Stimulated activated CD4-positive, alpha-beta T cell treated with anti-CD3 and anti-CD28 coated beads, Interleukin-2, amount 100 ng/mL, for 4 hours (primary cell): ENCODE data around the gene ERF.
A peak's percentile ranks its signal among the peaks of the same experiment; 100 is the strongest.
"Not testable (repeated sequence)": the region's sequence is repeated elsewhere in the genome, so short reads cannot be mapped to it uniquely, and the experiment has no call there.

Source experiments
- DNase-seq: peaks from one replicate; pipeline ENCODE4 v3.0.0-alpha.2; 2020; ENCODE audit warnings: low read depth

The ERF gene

DNA sequence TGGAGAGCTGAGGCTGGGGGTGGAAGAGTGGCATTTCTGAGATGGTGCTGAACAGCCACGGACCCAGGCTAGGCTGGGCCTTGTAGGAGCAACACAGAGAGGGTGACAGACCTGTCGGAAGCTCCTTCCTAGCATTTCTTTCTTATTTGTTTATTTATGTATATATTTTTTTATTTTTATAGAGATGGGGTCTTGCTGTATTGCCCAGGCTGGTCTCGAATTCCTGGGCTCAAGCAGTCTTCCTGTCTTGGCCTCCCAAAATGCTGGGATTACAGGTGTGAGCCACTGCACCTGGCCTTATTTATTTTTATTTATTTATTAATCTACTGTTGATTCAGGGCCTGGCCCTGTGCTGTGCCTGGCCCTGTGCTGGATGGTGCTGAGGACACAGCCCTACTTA, 20.6 kb upstream of the ERF start:
- no peak for DNase-seq

DNA sequence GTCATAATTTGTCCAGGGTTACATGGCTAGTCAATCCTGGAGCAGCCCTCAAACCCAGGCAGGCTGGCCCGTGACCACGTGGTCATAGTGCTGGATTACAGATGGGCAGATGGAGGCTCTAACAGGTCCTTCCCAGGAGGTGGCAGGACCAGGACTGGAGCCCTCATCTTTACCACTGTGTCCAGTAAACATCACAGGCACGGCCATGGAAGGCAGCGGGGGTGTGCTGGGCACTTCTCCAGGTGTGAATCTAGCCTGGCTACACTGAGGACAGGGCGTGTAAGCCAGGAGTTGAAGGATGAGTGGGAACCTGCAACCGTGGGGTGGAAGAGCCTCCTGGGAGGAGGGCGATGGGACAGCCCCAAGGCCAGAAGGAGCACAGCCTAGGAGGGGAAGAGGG, 20.2 kb upstream of the ERF start:
- no peak for DNase-seq

DNA sequence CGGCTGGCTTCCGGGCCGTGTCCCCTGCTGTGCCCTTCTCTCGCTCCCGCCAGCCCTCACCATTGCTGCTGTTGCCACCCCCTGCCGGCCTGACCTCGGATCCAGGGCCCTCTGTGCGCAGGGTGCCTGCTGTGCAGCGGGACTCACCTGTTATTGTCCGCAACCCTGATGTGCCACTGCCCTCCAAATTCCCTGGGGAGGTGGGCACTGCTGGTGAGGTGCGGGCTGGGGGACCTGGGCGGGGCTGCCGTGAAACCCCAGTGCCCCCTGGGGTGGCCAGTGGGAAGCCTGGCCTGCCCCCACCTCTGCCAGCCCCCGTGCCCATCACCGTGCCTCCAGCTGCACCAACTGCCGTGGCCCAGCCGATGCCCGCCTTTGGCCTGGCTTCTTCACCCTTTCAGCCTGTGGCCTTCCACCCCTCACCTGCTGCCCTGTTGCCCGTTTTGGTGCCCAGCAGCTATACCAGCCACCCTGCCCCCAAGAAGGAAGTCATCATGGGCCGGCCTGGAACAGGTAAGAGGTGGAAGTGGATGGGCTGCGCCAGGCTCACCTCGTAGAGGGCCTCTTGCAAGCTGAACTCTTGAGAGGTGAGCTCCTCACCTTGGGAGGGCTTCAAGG, 19.2 kb upstream of the ERF start:
- DNase-seq = no peak

DNA sequence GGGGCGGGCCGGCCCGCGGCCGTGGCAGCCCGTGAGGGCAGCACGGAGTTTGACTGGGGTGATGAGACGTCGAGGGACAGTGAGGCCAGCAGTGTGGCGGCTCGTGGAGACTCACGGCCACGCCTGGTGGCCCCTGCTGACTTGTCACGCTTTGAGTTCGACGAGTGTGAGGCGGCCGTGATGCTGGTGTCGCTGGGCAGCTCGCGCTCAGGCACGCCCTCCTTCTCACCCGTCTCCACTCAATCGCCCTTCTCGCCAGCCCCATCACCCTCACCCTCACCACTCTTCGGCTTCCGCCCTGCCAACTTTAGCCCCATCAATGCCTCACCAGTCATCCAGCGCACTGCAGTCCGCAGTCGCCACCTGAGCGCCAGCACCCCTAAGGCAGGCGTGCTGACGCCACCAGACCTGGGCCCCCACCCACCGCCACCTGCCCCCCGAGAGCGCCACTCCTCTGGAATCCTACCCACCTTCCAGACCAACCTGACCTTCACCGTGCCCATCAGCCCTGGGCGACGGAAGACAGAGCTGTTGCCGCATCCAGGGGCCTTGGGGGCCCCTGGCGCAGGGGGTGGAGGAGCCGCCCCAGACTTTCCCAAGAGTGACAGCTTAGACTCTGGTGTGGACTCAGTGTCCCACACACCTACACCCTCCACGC, 18.6 kb upstream of the ERF start:
- no peak for DNase-seq

DNA sequence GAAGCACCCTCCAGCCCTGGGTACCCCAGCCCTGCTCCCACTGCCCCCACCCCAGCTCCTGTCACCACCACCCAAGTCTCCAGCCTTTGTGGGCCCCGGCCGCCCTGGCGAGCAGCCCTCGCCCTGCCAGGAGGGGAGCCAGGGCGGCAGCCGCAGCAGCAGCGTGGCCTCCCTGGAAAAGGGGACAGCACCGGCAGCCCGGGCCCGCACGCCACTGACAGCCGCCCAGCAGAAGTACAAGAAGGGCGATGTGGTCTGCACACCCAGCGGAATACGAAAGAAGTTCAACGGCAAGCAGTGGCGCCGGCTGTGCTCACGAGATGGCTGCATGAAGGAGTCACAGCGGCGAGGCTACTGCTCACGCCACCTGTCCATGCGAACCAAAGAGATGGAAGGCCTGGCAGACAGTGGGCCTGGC, 18.1 kb upstream of the ERF start:
- DNase-seq = no peak

DNA sequence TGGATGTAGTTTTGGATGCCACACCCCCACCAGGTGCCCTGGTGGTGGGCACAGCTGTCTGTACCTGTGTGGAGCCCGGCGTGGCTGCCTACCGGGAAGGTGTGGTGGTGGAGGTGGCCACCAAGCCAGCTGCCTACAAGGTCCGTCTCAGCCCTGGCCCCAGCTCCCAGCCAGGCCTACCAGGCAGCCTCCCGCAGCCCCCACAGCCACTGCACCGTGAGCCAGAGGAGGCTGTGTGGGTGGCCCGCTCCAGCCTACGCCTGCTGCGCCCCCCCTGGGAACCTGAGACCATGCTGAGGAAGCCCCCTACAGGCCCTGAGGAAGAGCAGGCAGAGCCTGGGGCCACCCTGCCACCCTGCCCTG, 17.6 kb upstream of the ERF start:
- DNase-seq = no peak

DNA sequence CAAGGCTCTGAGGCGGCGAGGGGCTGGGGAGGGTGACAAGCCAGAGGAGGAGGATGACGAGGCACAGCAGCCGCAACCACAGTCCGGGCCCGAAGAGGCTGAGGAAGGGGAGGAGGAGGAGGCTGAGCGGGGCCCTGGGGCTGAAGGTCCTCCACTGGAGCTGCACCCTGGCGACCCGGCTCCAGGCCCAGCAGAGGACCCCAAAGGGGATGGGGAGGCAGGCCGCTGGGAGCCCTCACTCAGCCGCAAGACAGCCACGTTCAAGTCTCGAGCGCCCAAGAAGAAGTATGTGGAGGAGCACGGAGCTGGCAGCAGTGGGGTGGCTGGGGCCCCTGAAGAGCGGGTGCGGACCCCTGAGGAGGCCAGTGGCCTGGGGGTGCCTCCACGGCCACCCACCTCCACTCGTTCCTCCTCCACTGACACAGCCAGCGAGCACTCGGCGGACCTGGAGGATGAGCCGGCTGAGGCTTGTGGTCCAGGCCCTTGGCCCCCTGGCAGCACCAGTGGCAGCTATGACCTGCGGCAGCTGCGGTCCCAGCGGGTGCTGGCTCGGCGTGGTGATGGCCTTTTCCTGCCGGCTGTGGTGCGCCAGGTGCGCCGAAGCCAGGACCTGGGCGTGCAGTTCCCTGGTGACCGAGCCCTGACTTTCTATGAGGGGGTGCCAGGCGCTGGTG, 17.1 kb upstream of the ERF start:
- DNase-seq = no peak

DNA sequence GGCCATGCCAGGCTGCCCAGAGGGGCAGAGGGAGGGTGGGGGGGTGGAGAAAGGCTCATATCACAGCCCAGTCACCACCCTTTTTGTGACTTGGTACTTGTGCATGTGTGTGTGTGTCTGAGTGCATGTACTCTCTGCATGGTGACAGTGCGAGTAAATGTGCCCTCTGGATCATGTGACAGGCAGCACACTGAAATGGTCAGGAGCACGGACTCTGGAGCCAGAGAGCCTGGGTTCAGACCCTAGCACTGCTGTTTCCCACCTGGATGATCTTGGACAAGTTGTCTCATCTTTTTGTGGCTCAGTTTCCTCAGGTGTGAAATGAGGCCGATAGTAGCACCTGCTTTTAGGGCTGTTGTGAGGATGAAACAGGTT, 16.1 kb upstream of the ERF start:
- no peak for DNase-seq

DNA sequence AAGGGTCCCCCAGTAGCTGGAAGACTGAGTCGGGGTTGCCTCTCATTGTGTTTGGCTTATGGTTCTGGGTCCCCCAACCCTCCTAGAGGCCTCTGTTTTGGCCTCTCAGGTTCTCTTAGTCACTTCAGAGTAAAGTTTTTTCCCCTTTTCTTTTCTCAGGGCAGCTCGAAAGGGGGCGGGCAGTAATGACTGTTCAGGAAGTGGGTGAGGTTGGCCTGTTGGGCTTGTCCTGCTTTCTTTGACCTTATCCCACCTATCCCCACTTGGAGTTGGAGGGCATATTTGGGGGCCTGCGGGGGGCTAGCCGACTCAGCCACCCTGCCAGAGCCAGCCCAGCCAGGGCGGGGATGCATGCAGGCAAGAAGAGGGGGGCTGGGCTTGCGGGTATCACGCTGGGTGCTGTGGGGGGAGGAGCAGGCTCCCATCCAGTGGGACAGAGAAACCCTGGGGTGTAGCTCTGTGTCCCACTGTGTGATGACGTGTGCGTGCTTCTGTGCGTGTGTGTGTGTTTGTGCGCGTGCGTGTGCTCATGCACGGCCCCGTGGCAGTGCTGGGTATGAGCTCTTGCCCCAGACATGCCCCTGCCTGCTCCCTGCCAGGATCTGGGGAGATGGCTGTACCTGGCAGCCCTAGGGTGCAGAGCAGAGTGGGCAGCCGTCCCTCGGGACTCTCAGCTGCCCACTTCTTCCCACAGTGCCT, 15.6 kb upstream of the ERF start:
- peak; percentile 35 for DNase-seq

DNA sequence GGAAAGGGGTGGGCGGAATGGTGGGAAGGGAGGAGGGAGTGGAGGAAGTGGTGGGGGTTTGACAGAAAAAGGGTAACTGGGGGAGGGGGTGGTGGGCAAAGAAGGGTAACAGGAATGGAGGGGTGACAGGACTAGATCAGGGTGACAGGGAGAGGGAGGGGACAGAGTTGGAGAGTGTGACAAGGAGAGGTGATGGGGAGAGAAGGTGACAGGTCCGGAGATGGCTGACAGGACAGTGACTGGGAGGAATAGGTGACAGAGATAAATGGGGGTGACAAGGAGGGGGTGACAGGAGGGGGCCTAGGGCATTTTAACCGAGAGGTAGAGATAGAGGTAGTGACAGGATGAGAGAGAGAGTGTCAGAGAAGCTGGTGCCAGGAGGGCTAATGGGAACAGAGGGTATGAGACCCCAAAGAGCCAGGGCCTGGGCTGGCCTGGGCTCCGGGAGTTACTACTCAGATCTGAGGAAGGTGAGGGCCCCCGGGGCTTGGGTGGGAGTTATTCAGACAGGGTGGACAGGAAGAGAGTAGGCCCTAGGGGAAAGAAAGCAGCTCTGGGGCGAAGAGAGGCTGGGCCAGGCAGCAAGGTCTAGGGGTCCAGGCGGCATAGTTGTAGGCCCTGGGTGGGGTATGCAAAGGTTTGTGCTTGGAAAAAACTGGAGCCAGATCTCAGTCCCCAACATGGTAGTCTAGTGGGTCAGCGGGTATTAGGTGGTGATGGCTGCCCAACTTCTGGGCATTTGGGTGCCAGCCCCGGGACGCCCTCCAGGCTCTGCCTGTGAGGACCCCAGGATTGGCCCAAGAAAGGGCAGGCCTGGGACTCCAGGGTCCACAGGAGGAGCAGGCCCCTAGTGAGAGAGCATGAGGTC, 14.8 kb upstream of the ERF start:
- DNase-seq = no peak

DNA sequence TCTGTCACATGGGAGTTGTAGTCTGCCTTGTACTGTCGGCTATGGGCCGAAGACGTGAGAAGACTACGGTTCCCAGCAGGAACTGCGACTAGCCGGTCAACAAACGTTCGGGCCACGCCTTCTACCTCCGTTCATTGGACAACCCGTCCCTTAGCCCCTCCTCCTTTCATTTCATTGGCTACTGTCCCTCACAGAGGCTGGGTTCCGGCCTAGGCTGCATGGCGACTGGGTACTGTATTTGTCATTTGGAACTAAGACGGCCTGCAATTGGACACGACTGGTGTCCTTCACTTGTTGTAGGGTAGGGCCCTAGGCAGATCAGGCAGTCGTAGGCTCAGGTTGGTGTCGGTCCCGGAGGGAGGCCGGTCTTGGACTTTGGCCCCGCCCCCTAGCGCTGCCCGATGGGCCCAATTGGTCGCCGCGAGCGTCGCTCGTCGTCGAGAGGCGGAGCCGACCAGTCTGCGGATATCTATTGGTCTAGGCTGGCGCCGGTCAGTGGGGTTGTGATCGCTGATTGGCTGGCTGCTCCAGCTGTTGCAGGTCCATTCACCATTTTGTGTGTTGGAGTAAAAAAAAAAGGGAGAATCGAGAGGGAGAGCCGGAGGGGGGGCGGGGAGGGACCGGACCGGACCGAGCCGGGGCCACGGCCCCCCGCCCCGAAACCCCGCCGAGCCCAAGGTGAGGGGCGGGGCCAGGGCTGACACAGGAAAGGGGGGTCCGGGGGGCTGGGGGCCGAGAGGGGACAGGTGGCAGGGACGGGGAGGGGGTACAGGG, 14.0 kb upstream of the ERF start, which contains the start of gene CIC:
Gene CIC, plus strand, starts transcription at position 549 of the 774 bp plus-strand sequence. CDS start 2,532 bp downstream, outside the sequence.
- peak; percentile 99 for DNase-seq

DNA sequence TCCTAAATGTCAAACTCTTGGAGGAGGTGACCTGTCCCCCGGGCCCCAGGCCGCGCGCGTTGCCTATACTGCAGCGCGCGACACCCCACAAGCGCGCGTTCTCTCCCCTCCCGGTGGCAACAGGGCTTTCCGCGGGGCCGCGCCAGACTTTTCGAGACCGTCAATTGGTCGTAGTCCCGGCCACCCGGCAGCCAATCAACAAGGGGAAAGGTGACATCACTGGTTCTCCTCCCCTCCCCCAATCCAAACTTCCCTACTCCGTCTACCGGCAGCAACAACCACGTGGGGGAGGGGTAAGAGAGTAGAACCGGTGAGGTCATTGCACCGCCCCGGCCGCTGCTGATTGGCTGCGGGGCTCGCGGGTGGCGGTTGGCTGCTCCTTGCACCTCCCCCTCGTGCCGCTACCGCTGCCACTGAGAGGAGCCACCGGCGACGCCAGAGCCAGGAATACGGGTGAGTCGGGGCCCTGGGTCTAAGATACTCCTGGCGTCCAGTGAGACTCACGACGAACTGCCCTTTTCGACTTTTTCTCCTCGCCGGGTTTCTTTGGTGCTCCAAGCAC, 13.3 kb upstream of the ERF start:
- DNase-seq = peak; percentile 99

DNA sequence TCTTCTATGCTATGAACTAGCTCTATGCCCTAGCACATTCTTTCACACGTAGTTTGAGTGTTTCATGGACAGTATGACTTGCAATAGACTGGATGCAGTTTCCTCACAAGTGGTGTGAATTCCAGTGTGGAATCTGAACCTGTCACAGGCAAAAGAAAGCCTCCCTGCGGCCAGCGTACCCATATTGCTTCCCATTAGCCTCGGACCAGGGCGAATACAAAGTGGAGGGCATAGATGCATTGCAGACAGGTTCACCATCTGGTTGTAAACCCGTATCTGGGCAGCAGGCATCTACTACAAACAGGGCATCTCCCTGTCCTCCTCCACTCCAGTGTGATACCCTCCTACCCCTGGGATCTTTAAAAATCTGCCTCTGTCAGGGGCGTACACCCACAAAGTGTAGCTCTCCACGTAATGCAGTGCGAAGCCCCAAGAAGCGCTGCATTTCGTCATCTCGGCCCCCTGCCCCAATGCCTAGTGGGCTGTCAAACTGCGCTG, 12.8 kb upstream of the ERF start:
- no peak for DNase-seq

DNA sequence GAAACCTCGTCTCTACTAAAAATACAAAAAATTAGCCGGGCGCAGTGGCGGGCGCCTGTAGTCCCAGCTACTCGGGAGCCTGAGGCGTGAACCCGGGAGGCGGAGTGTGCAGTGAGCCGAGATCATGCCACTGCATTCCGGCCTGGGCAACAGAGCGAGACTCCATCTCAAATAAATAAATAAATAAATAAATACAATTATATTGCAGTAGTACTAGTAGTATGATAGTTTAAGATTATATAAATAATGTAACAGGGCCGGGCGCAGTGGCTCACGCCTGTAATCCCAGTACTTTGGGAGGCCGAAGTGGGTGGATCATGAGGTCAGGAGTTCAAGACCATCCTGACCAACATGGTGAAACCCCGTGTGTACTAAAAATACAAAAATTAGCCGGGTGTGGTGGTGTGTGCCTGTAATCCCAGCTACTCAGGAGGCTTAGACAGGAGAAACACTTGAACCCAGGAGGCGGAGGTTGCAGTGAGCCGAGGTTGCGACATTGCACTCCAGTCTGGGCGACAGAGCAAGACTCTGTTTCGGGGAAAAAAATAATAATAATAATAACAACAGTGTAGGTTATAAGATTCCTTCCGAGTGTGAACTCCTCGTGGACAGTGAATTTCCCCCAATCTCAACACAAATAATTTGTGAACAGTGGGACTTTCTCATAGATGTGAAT, 12.1 kb upstream of the ERF start:
- not testable (repeated sequence) for DNase-seq

DNA sequence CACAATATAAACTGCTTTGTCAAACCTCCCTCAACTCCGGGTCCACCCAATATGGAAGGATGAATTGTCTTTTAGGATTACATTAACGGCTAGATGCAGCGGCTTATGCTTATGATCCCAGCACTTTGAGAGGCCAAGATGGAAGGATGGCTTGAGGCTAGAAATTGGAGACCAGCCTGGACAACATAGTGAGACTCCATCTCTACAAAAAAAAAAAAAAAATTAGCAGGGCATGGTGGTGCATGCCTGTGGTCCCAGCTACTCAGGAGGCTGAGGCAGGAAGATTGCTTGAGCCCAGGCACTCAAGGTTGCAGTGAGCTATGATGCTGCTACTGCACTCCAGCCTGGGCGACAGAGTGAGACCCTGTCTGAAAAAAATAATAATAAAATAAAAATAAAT, 11.2 kb upstream of the ERF start:
- not testable (repeated sequence) for DNase-seq

DNA sequence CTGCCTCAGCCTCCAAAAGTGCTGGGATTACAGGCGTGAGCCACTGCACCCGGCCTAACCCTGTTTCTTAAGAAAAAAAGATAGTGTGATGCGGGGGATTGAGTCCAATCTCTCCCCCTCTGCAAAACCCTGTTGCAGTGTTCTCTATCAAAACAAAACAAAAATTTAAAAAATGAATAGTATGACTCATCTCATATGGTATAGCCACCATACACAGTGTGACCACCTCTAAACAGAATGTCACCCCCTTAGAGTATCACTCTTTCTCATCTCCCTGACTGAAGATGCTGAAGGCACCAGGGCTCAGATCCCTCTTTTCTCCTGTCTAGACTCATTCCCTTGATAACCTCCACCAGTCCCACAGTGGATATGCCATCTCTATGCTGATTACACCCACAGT, 6.8 kb upstream of the ERF start:
- DNase-seq = no peak

DNA sequence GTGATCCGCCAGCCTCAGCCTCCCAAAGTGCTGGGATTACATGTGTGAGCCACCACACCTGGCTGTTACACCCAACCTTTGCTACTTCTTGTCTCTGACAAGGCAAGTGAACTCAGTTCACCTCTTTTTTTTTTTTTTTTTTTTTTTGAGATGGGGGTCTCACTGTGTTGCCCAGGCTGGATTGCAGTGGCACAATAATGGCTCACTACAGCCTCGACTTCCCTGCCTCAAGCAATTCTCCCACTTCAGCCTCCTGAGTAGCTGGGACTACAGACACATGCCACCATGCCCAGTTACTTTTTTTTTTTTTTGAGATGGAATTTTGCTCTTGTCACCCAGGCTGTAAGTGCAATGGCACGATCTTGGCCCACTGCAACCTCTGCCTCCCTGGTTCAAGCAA, 2.9 kb upstream of the ERF start:
- not testable (repeated sequence) for DNase-seq

DNA sequence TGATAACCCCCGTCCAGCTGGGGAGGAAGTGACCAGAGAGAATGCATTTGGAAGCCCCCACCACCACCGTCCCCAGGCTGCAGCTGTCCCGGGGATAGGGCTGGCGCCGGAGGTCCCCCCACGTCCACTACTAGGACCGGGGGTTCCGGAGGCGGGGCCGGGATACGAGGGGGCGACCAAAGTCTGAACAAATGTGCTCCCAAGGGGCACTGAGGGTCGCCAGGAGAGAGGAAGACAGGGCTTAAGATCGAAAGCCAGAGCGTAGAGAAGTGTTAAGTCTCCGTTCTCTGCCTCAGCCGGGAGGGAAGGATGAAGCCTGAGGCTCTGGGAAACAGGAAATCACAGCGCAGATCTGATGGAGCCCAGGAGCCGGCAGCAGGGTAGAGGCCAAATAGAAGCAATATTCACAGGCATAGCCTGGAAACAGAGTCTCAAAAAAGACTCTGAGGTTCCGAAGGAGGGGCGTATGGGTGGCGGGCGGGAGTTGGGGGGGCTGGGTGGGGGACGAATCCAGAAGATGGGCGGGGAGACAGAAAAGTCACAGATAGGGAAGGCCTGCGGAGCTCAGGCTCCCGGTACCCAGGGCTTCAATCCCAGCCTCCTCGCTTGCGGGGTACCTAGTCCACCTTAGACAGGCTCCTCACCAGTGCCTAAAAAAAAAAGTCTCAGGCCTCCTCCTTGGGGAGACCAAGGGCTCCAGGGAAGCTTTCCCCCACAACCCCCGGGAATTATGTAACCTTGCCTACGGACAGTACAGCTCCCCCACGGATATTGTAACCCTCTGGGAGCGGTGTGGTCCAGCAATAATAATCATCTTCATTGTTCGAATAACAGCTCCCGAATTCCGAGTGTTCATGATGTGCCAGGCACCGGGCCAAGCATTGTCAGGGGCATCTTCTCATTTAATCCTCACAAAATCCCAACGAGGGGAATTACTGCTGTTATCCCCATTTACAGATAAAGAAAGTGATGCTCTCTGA, 1.1 kb upstream of the ERF start:
- no peak for DNase-seq
